ENCODE measurements around the gene SAP25. TPM values are rescaled to one million over a fixed set of nuclear protein-coding genes. Genes with fewer than 3 reads are reported as not detected.
"Not testable (repeated sequence)": the region's sequence is repeated elsewhere in the genome, so short reads cannot be mapped to it uniquely, and the experiment has no call there.

Gene SAP25
- polyA plus RNA-seq, 4 donors, result 2.4 to 9.6 (median 4.9) TPM

GRCh38 chr7:100563100-100563564, 10.6 kb downstream of the SAP25 start:
- DNase-seq (ENCODE audit: low read depth in 4 of 4, low spot score in 3 of 4), result no peak

GRCh38 chr7:100562195-100563099, 11.3 kb downstream of the SAP25 start:
- DNase-seq (ENCODE audit: low read depth in 4 of 4, low spot score in 3 of 4), result no peak

GRCh38 chr7:100561491-100562194, 12.1 kb downstream of the SAP25 start:
- no peak for DNase-seq (ENCODE audit: low read depth in 4 of 4, low spot score in 3 of 4)

- no peak for DNase-seq (ENCODE audit: low read depth in 4 of 4, low spot score in 3 of 4)
These were observed 14.6 kb downstream of the SAP25 start for GRCh38 chr7:100559127-100559526.

- no peak for DNase-seq (ENCODE audit: low read depth in 4 of 4, low spot score in 3 of 4)
These were observed 17.2 kb downstream of the SAP25 start for GRCh38 chr7:100556541-100556940.

DNA sequence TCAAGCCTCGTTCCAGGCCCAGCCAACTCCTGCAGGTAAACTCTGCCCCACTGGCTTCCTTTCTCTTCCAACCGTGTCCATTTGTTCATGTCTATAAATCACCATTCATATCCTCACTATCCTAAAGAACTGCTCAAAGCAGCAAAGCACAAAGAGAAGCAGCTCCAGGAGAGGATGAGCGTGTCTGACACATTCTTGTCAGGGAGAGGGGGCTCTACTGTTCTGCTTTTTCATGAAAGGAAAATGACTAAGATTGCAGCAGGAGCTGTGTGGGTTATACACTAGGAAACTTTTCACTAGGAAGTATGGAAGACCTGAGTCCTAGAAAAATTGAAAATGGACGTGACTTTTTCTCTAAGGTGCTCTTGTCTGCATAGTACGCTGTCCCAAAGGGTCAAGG, 18.0 kb downstream of the SAP25 start:
- no peak for DNase-seq (ENCODE audit: low read depth in 4 of 4, low spot score in 3 of 4)

- DNase-seq (ENCODE audit: low read depth in 4 of 4, low spot score in 3 of 4), result no peak
These were observed 20.7 kb downstream of the SAP25 start for GRCh38 chr7:100553032-100553431.

DNA sequence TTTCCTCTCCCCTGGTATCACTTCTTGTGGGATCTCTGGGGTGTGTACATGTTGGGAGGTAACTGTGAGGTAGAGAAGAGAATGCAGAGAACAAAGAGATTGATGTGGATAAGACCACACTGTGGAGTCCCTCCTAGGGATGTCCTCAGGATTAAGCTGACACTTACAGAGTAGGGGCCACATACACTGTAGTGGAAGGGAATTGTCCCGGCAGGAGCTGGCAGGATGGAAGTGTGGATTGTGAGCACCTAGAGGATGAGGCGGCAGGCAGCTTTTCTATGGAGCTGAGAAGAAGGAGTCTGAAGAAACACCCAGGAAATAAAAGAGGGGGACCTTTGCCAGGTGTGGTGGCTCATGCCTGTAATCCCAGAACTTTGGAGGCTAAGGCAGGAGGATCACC, 21.2 kb downstream of the SAP25 start:
- DNase-seq (ENCODE audit: low read depth in 4 of 4, low spot score in 3 of 4), result no peak

- DNase-seq (ENCODE audit: low read depth in 4 of 4, low spot score in 3 of 4), result not testable (repeated sequence)
These were observed 25.3 kb downstream of the SAP25 start for GRCh38 chr7:100548446-100548845.

GRCh38 chr7:100547872-100548271, 25.8 kb downstream of the SAP25 start:
- no peak for DNase-seq (ENCODE audit: low read depth in 4 of 4, low spot score in 3 of 4)

DNA sequence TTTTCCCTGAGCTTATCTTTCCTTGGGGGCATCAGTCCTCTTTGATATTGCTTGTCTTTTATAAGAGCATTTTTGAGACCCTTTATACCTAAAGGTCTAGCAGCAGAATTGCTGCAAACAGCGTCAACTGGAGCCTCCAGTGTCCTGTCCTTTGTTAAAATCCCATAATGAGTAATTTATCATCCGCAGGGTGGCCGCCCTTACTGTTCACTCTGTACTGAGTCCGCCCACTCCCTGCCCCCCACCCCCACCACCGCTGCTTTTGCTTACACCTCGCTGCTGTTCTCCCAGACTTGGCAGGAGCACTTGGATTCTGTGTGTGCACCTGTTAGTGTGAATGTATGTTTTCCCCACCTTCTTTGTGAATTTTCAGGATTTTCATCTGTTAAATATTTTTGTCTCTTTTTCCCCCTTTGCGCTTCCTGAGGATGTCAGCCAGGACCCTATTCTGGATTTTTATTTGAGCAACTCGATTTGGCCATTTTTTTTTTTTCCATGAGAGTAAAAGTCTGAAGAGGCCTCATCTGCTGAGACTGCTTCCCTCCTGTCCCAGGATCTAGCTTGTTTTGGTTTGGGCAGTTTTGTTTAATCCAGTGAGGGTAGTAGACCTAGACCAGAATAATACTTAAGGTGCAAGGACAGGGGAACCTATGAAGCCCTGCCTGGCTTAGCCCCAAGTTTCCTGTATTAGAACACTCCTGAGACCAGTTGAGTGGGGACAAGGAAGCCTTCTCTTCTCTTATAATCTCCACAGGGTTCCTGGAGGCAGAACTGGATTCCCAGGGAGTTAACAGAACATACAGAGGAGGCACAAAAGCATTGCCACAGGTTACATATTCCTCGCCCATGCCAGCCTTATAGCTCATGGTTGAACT, 26.5 kb downstream of the SAP25 start:
- DNase-seq (ENCODE audit: low read depth in 4 of 4, low spot score in 3 of 4), result no peak

- no peak for DNase-seq (ENCODE audit: low read depth in 4 of 4, low spot score in 3 of 4)
These were observed 27.4 kb downstream of the SAP25 start for GRCh38 chr7:100546129-100546925.

- no peak for DNase-seq (ENCODE audit: low read depth in 4 of 4, low spot score in 3 of 4)
These were observed 28.2 kb downstream of the SAP25 start for GRCh38 chr7:100545360-100546128.

- DNase-seq (ENCODE audit: low read depth in 4 of 4, low spot score in 3 of 4), result no peak
These were observed 28.7 kb downstream of the SAP25 start for GRCh38 chr7:100544967-100545359.

DNA sequence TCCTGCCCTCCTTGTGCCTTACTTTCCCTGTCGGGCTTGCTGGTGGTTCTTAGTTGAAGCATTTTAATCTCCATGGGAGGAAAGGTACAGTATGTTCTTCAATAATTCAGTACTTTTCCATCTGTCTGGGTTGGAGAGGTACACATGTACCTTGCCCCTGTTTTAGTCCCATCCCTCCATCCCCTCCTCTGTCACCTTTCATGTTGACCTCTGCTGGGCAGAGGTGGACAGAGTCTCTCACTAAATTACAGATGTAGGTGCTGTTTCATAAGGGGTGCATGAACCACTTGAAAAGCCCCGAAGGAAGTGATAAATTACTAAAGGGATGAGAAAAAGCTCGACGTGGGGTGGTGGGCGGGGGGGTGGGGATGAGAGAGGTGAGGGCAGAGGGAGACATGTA, 29.3 kb downstream of the SAP25 start:
- DNase-seq (ENCODE audit: low read depth in 4 of 4, low spot score in 3 of 4), result no peak

- DNase-seq (ENCODE audit: low read depth in 4 of 4, low spot score in 3 of 4), result no peak
These were observed 30.1 kb downstream of the SAP25 start for GRCh38 chr7:100543586-100543985.

DNA sequence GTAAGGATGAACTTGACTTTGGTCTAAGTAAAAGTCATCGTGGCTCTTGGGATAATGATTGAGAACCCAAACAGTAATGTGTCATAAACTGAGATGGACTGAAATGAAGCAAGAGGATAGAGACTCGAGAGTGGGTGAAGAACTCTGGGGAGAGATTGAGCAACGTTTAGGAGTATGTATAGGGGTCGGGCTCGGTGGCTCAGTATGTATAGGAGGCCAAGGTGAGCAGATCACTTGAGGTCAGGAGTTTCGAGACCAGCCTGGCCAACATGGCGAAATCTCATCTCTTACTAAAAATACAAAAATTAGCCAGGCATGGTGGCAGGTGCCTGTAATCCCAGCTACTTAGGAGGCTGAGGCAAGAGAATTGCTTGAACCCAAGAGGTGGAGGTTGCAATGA, 32.4 kb downstream of the SAP25 start:
- not testable (repeated sequence) for DNase-seq (ENCODE audit: low read depth in 4 of 4, low spot score in 3 of 4)

GRCh38 chr7:100540073-100540723, 33.5 kb downstream of the SAP25 start:
- DNase-seq (ENCODE audit: low read depth in 4 of 4, low spot score in 3 of 4), result no peak
